Neural cell (in vitro differentiated cells): ENCODE results near the gene NPEPL1. TPM values are rescaled to one million over a fixed set of nuclear protein-coding genes. Genes with fewer than 3 reads are reported as not detected.

Source experiments
- H2AFZ ChIP-seq: fragments of 200-600, 300-800 bp; sonication (generic), shearing (Covaris generic); 2 replicates; pipeline ENCODE4 v1.6.0; 2014; ENCODE audit warnings: low read depth, mild to moderate bottlenecking, antibody characterized with exemption, low read length, moderate library complexity
- H3F3A ChIP-seq: fragments of 200-600 bp; shearing (Covaris generic); 2 replicates; pipeline ENCODE4 v1.6.1; 2016; ENCODE audit warnings: mild to moderate bottlenecking, moderate library complexity, mixed read lengths, antibody characterized with exemption, low read length; ENCODE audit not compliant: insufficient read depth, poor library complexity, severe bottlenecking
- H3K27ac ChIP-seq: fragments of 200-600, 300-800 bp; sonication (generic), shearing (Covaris generic); 2 replicates; pipeline ENCODE4 v1.5.1; 2014; ENCODE audit warnings: mild to moderate bottlenecking, low read length, moderate library complexity
- H3K27me3 ChIP-seq: fragments of 300-800, 200-600 bp; sonication (generic), shearing (Covaris generic); 2 replicates; pipeline ENCODE4 v1.6.0; 2014; ENCODE audit warnings: mild to moderate bottlenecking, low read depth, low read length, moderate library complexity; ENCODE audit not compliant: insufficient read depth
- H3K36me3 ChIP-seq: fragments of 300-800, 200-600 bp; sonication (generic), shearing (Covaris generic); 2 replicates; pipeline ENCODE4 v1.5.1; 2014; ENCODE audit warnings: mild to moderate bottlenecking, antibody characterized with exemption, low read length, moderate library complexity; ENCODE audit not compliant: insufficient read depth
- H3K4me2 ChIP-seq: fragments of 300-800, 200-600 bp; sonication (generic), shearing (Covaris generic); 2 replicates; pipeline ENCODE4 v1.6.0; 2014; ENCODE audit warnings: mild to moderate bottlenecking, low read length
- H3K4me3 ChIP-seq: fragments of 300-800, 200-600 bp; sonication (generic), shearing (Covaris generic); 2 replicates; pipeline ENCODE4 v1.5.1; 2014; ENCODE audit warnings: mild to moderate bottlenecking, low read length, moderate library complexity
- H3K79me2 ChIP-seq: fragments of 200-600 bp; shearing (Covaris generic); replicated peaks from 2 replicates; pipeline ENCODE4 v1.6.0; 2014; ENCODE audit warnings: mild to moderate bottlenecking, low read length, moderate library complexity; ENCODE audit not compliant: insufficient read depth
- H3K9ac ChIP-seq: fragments of 300-800, 200-600 bp; sonication (generic), shearing (Covaris generic); 2 replicates; pipeline ENCODE4 v1.6.1; 2016; ENCODE audit warnings: mild to moderate bottlenecking, low read length, mixed read lengths
- H3K9me2 ChIP-seq: fragments of 200-600 bp; shearing (Covaris generic); 2 replicates; pipeline ENCODE4 v1.6.1; 2016; ENCODE audit warnings: mild to moderate bottlenecking, low read length, mixed read lengths; ENCODE audit not compliant: insufficient read depth
- H3K9me3 ChIP-seq: fragments of 200-600, 300-800 bp; sonication (generic), shearing (Covaris generic); 2 replicates; pipeline ENCODE4 v1.6.1; 2016; ENCODE audit warnings: mild to moderate bottlenecking, mixed run types, low read length, moderate library complexity, mixed read lengths
- H4K20me1 ChIP-seq: fragments of 200-600 bp; shearing (Covaris generic); 2 replicates; pipeline ENCODE4 v1.6.1; 2016; ENCODE audit warnings: mild to moderate bottlenecking, mixed run types; ENCODE audit not compliant: insufficient read depth
- EP300 ChIP-seq: fragments of 450-650 bp; conservative IDR thresholded peaks from 2 replicates; pipeline ENCODE4 v1.6.1; 2014; ENCODE audit warnings: antibody characterized with exemption, mild to moderate bottlenecking, moderate library complexity; ENCODE audit not compliant: poor library complexity, severe bottlenecking
- EZH2 ChIP-seq: fragments of 200-600, 300-800 bp; shearing (Covaris generic), sonication (generic); IDR thresholded peaks from 2 replicates; pipeline ENCODE4 v1.6.1; 2014; ENCODE audit warnings: antibody characterized with exemption, low read length, borderline replicate concordance, mild to moderate bottlenecking; ENCODE audit not compliant: insufficient read depth, poor library complexity, severe bottlenecking
- MXI1 ChIP-seq: fragments of 450-650 bp; conservative IDR thresholded peaks from 2 replicates; pipeline ENCODE4 v1.6.1; 2014; ENCODE audit warnings: antibody characterized with exemption, mild to moderate bottlenecking; ENCODE audit not compliant: poor library complexity, severe bottlenecking
- POLR2AphosphoS5 ChIP-seq: IDR thresholded peaks from 2 replicates; pipeline ENCODE4 v1.6.1; 2012
- RAD21 ChIP-seq: fragments of 450-650 bp; conservative IDR thresholded peaks from 2 replicates; pipeline ENCODE4 v1.6.1; 2014; ENCODE audit warnings: antibody characterized with exemption, mild to moderate bottlenecking, moderate library complexity
- SMC3 ChIP-seq: fragments of 450-650 bp; conservative IDR thresholded peaks from 2 replicates; pipeline ENCODE4 v1.6.1; 2014; ENCODE audit warnings: antibody characterized with exemption, mild to moderate bottlenecking, moderate library complexity; ENCODE audit not compliant: poor library complexity
- TAF1 ChIP-seq: IDR thresholded peaks from 2 replicates; pipeline ENCODE4 v1.6.1; 2012; ENCODE audit warnings: low read depth
- polyA plus RNA-seq: library from polyadenylated mRNA; depleted of rRNA; stranded (reverse); fragments of >200 nt; gene quantifications from 2 replicates; pipeline ENCODE4 v1.2.3, GENCODE V29; 2014
- TF ChIP-seq, protein P1 (sequence below): IDR thresholded peaks from 2 replicates; pipeline ENCODE4 v1.6.1; 2012; ENCODE audit warnings: borderline replicate concordance
- TF ChIP-seq, protein P2 (sequence below): fragments of 450-650 bp; IDR thresholded peaks from 2 replicates; pipeline ENCODE4 v1.5.1; 2014; ENCODE audit warnings: antibody characterized with exemption, mild to moderate bottlenecking, moderate library complexity; ENCODE audit not compliant: poor library complexity, severe bottlenecking

NPEPL1 gene
- polyA plus RNA-seq, 1 donor from 2014 or later, result 63.4 TPM

DNA sequence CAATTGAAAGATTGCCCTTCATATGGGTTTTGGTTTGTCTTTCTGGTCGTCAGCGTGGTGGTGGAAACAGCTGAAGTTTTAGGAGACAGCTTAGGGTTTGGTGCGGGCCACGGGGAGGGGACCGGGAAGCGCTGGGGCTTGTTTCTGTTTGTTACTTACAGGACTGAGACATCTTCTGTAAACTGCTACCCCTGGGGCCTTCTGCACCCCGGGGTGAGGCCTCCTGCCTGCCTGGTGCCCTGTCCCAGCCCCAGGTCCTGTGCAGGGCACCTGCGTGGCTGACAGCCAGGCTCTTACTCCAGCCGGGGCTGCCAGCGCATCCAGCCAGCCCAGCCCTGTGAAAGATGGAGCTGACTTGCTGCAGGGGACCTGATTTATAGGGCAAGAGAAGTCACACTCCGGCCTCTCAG, 22.8 kb downstream of the NPEPL1 start:
- H3K9ac ChIP-seq, result no peak overlapping the region
- no peak overlapping the region for H3K4me2 ChIP-seq
- H3K9me2 ChIP-seq, result no peaks in the 10 kb centered on the region
- H3K4me3 ChIP-seq, result no peak overlapping the region
- no peak overlapping the region for H2AFZ ChIP-seq
- H3K27me3 ChIP-seq, result no peaks in the 10 kb centered on the region
- no peaks in the 10 kb centered on the region for H3F3A ChIP-seq
- no peaks in the 10 kb centered on the region for H4K20me1 ChIP-seq
- no peak overlapping the region for H3K27ac ChIP-seq
- no peaks in the 10 kb centered on the region for H3K79me2 ChIP-seq
- TF ChIP-seq MXI1 (no peak), SMC3 (no peak), EZH2 (no peak), EP300 (no peak), TAF1 (no peak), POLR2AphosphoS5 (no peak), RAD21 (no peak)
- TF ChIP-seq, protein P1, sequence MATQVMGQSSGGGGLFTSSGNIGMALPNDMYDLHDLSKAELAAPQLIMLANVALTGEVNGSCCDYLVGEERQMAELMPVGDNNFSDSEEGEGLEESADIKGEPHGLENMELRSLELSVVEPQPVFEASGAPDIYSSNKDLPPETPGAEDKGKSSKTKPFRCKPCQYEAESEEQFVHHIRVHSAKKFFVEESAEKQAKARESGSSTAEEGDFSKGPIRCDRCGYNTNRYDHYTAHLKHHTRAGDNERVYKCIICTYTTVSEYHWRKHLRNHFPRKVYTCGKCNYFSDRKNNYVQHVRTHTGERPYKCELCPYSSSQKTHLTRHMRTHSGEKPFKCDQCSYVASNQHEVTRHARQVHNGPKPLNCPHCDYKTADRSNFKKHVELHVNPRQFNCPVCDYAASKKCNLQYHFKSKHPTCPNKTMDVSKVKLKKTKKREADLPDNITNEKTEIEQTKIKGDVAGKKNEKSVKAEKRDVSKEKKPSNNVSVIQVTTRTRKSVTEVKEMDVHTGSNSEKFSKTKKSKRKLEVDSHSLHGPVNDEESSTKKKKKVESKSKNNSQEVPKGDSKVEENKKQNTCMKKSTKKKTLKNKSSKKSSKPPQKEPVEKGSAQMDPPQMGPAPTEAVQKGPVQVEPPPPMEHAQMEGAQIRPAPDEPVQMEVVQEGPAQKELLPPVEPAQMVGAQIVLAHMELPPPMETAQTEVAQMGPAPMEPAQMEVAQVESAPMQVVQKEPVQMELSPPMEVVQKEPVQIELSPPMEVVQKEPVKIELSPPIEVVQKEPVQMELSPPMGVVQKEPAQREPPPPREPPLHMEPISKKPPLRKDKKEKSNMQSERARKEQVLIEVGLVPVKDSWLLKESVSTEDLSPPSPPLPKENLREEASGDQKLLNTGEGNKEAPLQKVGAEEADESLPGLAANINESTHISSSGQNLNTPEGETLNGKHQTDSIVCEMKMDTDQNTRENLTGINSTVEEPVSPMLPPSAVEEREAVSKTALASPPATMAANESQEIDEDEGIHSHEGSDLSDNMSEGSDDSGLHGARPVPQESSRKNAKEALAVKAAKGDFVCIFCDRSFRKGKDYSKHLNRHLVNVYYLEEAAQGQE, result no peak
- TF ChIP-seq, protein P2, sequence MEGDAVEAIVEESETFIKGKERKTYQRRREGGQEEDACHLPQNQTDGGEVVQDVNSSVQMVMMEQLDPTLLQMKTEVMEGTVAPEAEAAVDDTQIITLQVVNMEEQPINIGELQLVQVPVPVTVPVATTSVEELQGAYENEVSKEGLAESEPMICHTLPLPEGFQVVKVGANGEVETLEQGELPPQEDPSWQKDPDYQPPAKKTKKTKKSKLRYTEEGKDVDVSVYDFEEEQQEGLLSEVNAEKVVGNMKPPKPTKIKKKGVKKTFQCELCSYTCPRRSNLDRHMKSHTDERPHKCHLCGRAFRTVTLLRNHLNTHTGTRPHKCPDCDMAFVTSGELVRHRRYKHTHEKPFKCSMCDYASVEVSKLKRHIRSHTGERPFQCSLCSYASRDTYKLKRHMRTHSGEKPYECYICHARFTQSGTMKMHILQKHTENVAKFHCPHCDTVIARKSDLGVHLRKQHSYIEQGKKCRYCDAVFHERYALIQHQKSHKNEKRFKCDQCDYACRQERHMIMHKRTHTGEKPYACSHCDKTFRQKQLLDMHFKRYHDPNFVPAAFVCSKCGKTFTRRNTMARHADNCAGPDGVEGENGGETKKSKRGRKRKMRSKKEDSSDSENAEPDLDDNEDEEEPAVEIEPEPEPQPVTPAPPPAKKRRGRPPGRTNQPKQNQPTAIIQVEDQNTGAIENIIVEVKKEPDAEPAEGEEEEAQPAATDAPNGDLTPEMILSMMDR, result no peak
- no peaks in the 10 kb centered on the region for H3K36me3 ChIP-seq
- H3K9me3 ChIP-seq, result no peaks in the 10 kb centered on the region

DNA sequence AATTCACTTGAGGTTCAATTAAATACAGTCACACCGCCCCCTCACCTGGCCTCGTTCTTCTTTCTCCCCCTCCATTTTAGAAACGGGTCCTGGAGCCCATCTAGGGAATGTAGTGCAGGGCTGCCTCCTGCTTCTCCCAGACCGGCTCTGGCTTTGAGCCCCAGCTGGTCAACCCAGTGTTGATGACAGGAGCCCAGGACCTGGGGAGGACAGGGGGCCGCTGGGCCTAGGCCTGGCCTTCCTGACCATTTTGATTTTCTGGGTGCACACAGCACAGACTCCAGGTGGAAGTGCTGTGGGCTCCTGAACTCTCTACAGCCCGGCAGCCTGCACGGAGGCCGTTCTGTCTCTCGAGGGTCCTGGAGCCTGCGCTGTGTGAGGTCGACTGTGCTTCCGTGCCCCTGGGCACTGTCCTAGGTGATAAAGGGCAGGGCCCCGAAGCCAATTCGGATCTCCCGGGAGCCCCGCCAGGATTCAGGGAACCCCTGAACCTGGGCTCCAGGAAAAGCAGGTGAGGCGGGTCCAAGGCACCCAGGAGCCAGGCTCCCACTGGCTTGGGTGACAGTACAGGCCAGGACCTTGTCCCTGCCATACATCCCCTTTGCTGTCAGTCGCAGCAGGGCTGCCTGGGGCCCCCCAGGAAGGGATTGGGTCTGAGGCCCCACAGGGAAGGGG, 23.3 kb downstream of the NPEPL1 start:
- Histone ChIP-seq H3K27me3 (no peaks in the 10 kb centered on the region), H3K27ac (no peak overlapping the region), H3K4me3 (no peak overlapping the region), H3K9ac (no peak overlapping the region), H3K36me3 (no peaks in the 10 kb centered on the region), H4K20me1 (no peaks in the 10 kb centered on the region), H2AFZ (no peak overlapping the region), H3K79me2 (no peaks in the 10 kb centered on the region), H3K9me3 (no peaks in the 10 kb centered on the region), H3K4me2 (no peak overlapping the region), H3F3A (no peaks in the 10 kb centered on the region), H3K9me2 (no peaks in the 10 kb centered on the region)
- TF ChIP-seq EP300, result no peak
- no peak for TF ChIP-seq RAD21
- TF ChIP-seq, protein P2, result no peak
- TF ChIP-seq POLR2AphosphoS5, result no peak
- no peak for TF ChIP-seq SMC3
- TF ChIP-seq, protein P1, result no peak
- no peak for TF ChIP-seq MXI1
